ENCODE results near the gene STUB1. TPM values are rescaled to one million over a fixed set of nuclear protein-coding genes. Genes with fewer than 3 reads are reported as not detected.

Gene STUB1
- 109 TPM for total RNA-seq
- long read RNA-seq, transcript STUB1-201 (7 exons, 1,472 nt) = major isoform, 57 of 69 reads
- long read RNA-seq, partial matches to known transcripts = 4 of 69 reads
- long read RNA-seq, other reads (novel, unspliced or antisense) = 6 of 69 reads

GRCh38 chr16:679814-680624, at the start of gene STUB1:
Gene STUB1, plus strand, starts transcription at chr16:680410. Its CDS starts 116 bp downstream, at chr16:680526.
- peak; percentile 95 for DNase-seq (ENCODE audit: low spot score)

DNA sequence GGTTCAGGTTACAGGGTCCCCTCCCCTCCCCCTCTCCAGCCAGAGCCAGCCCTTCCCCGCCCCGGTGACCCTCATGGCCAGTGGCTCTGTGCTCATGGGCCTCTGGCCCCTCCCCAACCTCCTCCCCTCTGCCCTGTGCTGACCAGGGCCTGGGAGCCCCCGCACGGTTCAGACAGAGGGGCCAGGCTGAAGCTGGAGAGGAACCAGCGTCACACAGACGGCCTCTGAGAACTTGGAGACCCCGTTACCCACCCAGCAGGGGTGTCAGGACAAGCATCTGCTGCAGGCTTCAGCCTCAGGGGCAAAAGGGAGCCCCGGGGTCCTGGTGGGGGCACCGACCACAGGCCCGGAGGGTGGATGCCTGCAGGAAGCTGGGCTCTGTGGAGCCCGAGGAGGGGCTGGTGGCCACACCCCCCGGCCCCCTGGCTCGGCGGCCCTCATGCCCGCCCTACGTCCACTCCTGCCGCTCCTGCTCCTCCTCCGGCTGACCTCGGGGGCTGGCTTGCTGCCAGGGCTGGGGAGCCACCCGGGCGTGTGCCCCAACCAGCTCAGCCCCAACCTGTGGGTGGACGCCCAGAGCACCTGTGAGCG, 49.3 kb upstream of the STUB1 start, which contains the start of gene WFIKKN1:
Gene WFIKKN1 (plus strand): TSS at position 171 of the 591 bp plus-strand sequence. CDS start 269 bp downstream, at position 440.
- no peak for DNase-seq (ENCODE audit: low spot score)

GRCh38 chr16:631808-632358, 48.3 kb upstream of the STUB1 start:
- no peak for DNase-seq (ENCODE audit: low spot score)

DNA sequence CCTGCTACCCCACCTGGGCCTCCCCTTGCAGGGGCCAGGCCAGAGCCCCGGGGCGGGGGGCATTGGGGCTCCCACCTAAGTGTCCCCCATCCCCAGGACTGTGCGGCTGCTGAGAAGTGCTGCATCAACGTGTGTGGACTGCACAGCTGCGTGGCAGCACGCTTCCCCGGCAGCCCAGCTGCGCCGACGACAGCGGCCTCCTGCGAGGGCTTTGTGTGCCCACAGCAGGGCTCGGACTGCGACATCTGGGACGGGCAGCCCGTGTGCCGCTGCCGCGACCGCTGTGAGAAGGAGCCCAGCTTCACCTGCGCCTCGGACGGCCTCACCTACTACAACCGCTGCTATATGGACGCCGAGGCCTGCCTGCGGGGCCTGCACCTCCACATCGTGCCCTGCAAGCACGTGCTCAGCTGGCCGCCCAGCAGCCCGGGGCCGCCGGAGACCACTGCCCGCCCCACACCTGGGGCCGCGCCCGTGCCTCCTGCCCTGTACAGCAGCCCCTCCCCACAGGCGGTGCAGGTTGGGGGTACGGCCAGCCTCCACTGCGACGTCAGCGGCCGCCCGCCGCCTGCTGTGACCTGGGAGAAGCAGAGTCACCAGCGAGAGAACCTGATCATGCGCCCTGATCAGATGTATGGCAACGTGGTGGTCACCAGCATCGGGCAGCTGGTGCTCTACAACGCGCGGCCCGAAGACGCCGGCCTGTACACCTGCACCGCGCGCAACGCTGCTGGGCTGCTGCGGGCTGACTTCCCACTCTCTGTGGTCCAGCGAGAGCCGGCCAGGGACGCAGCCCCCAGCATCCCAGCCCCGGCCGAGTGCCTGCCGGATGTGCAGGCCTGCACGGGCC, 47.5 kb upstream of the STUB1 start:
- no peak for DNase-seq (ENCODE audit: low spot score)

- no peak for DNase-seq (ENCODE audit: low spot score)
These were observed 46.7 kb upstream of the STUB1 start for GRCh38 chr16:633336-634050.

GRCh38 chr16:634051-634670, 46.0 kb upstream of the STUB1 start:
- DNase-seq (ENCODE audit: low spot score) = no peak

DNA sequence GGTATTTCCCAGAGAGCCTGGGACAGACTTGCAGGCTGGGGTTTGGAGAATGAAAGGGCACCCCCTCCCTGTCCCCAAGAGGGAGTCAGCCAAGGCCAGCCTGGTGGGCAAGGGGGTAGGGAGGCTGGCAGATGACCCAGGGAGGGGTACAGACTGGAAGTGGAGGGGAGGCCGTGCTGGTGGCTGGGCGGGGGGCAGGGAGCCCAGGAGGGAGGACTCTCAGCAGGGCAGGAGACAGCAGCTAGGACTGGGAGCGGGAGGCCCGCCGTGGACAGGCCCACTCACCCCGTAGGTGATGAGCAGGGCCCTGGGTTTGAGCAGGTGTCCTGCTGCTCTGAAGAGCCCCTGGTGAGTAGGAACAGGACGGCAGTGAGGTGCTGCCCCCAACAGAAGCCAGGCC, 45.2 kb upstream of the STUB1 start:
- DNase-seq (ENCODE audit: low spot score) = no peak

DNA sequence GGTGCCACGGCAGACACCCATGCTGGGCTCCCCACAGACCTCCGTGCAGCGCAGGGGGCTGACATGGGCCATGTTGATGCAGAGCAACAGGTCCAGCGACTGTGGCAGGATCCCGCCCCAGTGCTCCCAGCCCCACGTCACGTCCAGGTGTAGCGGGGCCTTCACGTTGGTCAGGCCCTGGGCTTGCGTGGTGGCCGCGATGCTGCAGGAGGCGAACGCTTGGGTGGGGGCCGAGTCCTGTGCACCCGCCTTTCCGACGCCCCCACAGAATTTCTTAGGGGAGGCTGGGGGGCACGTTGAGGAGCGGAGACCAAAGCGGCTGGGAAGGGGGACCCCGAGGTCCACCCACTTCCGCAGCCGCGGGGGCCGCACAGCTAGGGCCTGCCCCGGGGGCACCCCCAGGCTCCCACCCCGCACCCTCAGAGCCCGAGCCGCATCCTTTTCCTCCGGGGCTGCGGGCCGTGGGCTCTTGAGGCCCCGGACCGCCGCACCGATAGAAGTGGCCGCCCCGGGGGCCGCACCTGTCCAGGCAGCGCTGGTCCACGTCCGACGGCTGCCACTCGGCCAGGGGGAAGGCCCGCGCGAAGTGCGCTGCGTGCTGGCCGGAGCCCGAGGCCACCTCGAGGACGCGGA, 44.5 kb upstream of the STUB1 start:
- no peak for DNase-seq (ENCODE audit: low spot score)

DNA sequence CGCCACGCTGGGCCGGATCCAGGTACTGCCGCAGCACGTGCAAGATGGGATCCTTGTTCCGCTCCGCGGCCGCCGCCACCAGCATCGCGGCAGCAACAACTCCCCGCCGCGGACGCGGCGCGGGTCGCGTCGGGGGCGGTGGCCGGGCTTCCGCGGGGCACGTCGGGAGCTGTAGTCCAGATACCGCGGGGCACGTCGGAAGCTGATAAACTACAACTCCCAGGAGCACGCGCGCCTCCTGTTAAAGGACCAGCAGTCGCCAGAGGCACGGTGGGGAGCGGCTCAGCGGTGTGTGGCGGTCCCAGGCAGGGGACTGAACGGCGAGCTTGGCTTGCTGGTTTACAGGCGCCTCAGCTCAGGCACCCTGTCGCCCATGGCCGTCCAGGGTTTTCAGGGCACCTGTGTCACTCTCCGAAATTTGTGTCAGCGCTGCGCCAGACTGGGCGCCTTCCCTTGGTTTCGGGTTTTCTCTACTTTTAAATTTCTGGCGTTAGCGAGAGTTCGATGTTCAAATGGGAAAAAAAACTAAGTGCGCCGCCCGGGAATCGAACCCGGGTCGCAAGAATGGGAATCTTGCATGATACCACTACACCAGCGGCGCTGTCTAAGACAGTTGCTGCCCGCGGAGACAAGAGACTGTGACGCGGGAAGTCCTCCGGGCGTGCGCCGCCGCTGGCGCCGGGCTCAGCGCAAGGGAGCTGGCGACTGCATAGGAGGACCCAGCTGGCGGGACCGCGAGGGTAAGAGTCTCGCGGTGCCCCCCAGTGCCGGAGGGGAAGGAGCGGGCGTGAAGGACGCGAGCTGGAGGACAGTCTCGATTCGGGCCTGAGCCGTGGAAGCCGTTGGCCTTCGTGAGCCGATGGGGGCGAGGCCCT, 43.8 kb upstream of the STUB1 start, which contains the start of gene METTL26:
Gene METTL26 (minus strand): TSS at position 100 of the 875 bp plus-strand sequence. CDS start 15 bp downstream, at position 85.
- peak; percentile 98 for DNase-seq (ENCODE audit: low spot score)

DNA sequence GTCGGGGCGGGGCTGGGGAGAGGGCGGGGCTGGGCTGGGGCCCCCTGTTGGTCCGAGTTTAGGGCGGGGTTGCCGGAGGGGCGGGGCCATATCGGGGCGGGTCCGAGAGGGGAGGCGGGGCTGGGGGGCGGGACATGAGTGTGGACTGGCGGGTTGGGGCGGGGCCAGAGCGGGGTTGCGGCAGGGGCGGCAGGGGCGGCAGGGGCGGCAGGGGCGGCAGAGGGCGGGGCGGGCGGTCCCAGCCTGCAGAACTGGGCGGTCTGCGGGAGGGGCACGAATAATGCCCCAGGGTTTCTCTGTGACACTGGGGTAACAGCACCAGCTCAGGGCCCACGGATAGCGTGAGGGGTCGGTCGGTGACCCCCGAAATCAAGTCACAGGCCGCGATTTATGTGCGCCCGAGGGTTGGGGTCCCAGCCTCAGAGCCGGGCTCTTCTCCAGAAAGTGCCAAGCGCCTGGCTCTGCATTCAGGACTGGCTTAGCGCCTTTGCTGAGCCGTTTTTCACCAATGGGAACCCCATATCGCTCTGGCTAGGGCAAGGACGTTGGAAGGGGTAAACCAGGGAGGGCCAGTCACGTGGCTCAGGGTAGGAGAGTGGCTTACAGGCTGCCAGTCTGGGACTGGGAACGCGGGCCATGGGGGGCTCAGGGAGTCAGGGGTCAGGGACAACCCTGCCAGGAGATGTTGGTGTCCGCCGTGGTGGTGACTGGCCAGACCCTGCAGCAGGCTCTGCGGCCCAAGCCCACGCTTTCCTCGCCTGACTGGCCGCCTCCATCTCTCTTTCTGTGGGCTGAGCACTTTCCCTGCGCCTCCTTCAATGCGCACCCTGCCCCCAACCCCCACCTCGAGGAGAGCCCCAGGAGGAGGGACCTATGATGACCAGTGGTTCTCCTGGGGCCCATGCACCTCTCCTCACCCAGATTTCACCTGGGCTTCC, 42.9 kb upstream of the STUB1 start:
- peak; percentile 95 for DNase-seq (ENCODE audit: low spot score)

DNA sequence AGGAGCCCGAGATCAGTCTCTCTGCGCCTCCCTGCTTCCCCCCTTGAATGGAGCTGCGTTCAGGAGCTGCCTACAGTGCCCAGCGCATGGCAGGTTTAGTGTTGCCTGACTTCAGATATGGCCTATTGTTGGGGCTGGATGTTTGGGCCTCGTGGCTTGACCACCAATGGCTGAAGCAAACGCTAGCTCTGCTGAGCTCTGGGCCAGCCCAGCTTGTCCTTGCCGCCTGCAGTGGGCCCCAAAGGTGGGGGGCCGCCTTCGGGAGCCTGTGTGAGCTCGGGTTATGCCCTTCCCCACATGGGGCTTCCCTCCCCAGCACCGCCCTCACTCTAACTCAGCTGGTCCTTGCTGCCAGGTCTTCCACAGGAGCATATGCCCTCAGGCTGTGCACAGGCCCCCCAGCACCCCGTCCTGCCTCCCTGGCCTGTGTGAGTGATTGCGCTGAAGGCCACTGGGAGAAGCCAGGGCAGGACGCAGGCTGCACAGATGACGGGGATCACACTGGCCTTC, 42.1 kb upstream of the STUB1 start:
- DNase-seq (ENCODE audit: low spot score) = no peak

DNA sequence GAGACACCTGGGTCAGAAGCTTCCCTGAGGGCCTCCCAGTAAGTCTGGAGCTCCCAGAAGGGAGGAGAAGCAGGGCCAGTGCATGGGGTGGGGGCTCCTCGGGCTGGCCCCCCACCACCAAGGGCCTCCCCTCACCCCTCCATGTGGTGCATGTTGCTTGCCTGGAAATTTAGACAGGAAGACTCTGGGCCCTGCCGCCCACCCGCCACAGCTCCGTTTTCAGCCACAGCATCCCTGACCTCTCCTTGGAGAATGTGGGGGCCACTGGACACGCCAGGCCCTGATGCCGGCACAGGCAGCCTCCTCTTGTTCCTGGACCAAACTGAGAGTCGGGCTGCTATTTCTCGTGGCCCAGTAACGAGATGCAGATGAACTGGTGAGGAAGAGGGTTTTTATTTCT, 41.4 kb upstream of the STUB1 start:
- DNase-seq (ENCODE audit: low spot score) = no peak

GRCh38 chr16:640614-641013, 39.6 kb upstream of the STUB1 start:
- no peak for DNase-seq (ENCODE audit: low spot score)

- peak; percentile 95 for DNase-seq (ENCODE audit: low spot score)
These were observed 38.7 kb upstream of the STUB1 start, which contains the start of gene MCRIP2 for GRCh38 chr16:641326-642188. Gene MCRIP2, plus strand, starts transcription at chr16:641828. Its CDS starts 164 bp downstream, at chr16:641992.

- DNase-seq (ENCODE audit: low spot score) = no peak
These were observed 37.8 kb upstream of the STUB1 start for GRCh38 chr16:642189-643049.
